Mesendoderm (in vitro differentiated cells): Measurements from ENCODE around the gene NPAS3.

ENCODE experiments used
- DNase-seq: peaks from one replicate; pipeline ENCODE4 v3.0.0; 2013
- H2AK5ac ChIP-seq: 2 replicates; pipeline ENCODE4 v1.6.1; 2013; ENCODE audit warnings: low read length, inconsistent platforms
- H2BK120ac ChIP-seq: 2 replicates; pipeline ENCODE4 v1.6.1; 2013; ENCODE audit warnings: low read depth, mild to moderate bottlenecking, low read length, moderate library complexity, mixed read lengths
- H2BK15ac ChIP-seq: replicated peaks from 2 replicates; pipeline ENCODE4 v1.6.1; 2013; ENCODE audit warnings: low read depth, mild to moderate bottlenecking, moderate library complexity
- H2BK5ac ChIP-seq: 2 replicates; pipeline ENCODE4 v1.6.1; 2013; ENCODE audit warnings: low read length, inconsistent platforms
- H3K18ac ChIP-seq: 2 replicates; pipeline ENCODE4 v1.6.1; 2013; ENCODE audit warnings: mild to moderate bottlenecking, low read length, mixed read lengths
- H3K23ac ChIP-seq: one replicate; pipeline ENCODE4 v1.6.1; 2013; ENCODE audit warnings: low read length
- H3K27ac ChIP-seq: 2 replicates; pipeline ENCODE4 v1.5.1; 2013; ENCODE audit warnings: low read depth, mild to moderate bottlenecking, inconsistent platforms, low read length, moderate library complexity
- H3K27me3 ChIP-seq: 2 replicates; pipeline ENCODE4 v1.6.1; 2013; ENCODE audit warnings: low read length, control low read depth, mild to moderate bottlenecking, inconsistent platforms; ENCODE audit not compliant: insufficient read depth, poor library complexity
- H3K36me3 ChIP-seq: 2 replicates; pipeline ENCODE4 v1.6.1; 2013; ENCODE audit warnings: low read length, inconsistent platforms; ENCODE audit not compliant: control insufficient read depth, insufficient read depth
- H3K4ac ChIP-seq: one replicate; pipeline ENCODE4 v1.6.1; 2013; ENCODE audit warnings: low read depth, mild to moderate bottlenecking, low read length, moderate library complexity
- H3K4me1 ChIP-seq: 2 replicates; pipeline ENCODE4 v1.6.1; 2013; ENCODE audit warnings: low read depth, low read length, inconsistent platforms; ENCODE audit not compliant: control insufficient read depth
- H3K4me2 ChIP-seq: 2 replicates; pipeline ENCODE4 v1.6.1; 2013; ENCODE audit warnings: low read length
- H3K4me3 ChIP-seq: 2 replicates; pipeline ENCODE4 v1.5.1; 2013; ENCODE audit warnings: mild to moderate bottlenecking, low read length
- H3K56ac ChIP-seq: one replicate; pipeline ENCODE4 v1.6.1; 2013; ENCODE audit warnings: low read length
- H3K79me1 ChIP-seq: 2 replicates; pipeline ENCODE4 v1.6.1; 2013; ENCODE audit warnings: low read length, inconsistent platforms
- H3K79me2 ChIP-seq: 2 replicates; pipeline ENCODE4 v1.6.1; 2013; ENCODE audit warnings: mild to moderate bottlenecking, low read length; ENCODE audit not compliant: control insufficient read depth, insufficient read depth
- H3K9ac ChIP-seq: 2 replicates; pipeline ENCODE4 v1.6.1; 2013; ENCODE audit warnings: low read length, inconsistent platforms
- H4K5ac ChIP-seq: one replicate; pipeline ENCODE4 v1.6.1; 2013; ENCODE audit warnings: low read length
- H4K8ac ChIP-seq: one replicate; pipeline ENCODE4 v1.6.1; 2013; ENCODE audit warnings: low read depth, mild to moderate bottlenecking, control low read depth, low read length, moderate library complexity
- WGBS: extraction: QIAGEN DNeasy Blood & Tissue Kit; methylation state at CpG from one replicate; pipeline ENCODE4 v1.1.7; 2013; ENCODE audit warnings: low lambda C conversion rate, missing lambda C conversion rate; ENCODE audit not compliant: insufficient coverage; ENCODE audit errors: extremely low coverage; 5-methylcytosine and 5-hydroxymethylcytosine counted together

Gene NPAS3

GRCh38 chr14:33622496-33622895, 683.8 kb downstream of the NPAS3 start:
- H4K8ac ChIP-seq = no peak overlapping the region
- H3K36me3 ChIP-seq = no peaks in the 10 kb centered on the region
- no CpG with 5 or more reads among the region's 3 CpGs for WGBS
- no peak overlapping the region for H3K9ac ChIP-seq
- H3K27ac ChIP-seq = no peak overlapping the region
- H4K5ac ChIP-seq = no peak overlapping the region
- no peak overlapping the region for H2BK15ac ChIP-seq
- no peak overlapping the region for H3K18ac ChIP-seq
- no peak overlapping the region for H3K4me2 ChIP-seq
- H3K23ac ChIP-seq = no peak overlapping the region
- no peak overlapping the region for H3K4ac ChIP-seq
- no peak overlapping the region for H2BK120ac ChIP-seq
- no peak overlapping the region for H2AK5ac ChIP-seq
- DNase-seq = no peak
- H3K79me2 ChIP-seq = no peaks in the 10 kb centered on the region
- peaks cover 3% of the 10 kb centered on the region for H3K4me1 ChIP-seq
- H3K56ac ChIP-seq = no peak overlapping the region
- no peaks in the 10 kb centered on the region for H3K27me3 ChIP-seq
- H2BK5ac ChIP-seq = no peak overlapping the region
- H3K4me3 ChIP-seq = no peak overlapping the region
- no peaks in the 10 kb centered on the region for H3K79me1 ChIP-seq

GRCh38 chr14:33629792-33630191, 691.1 kb downstream of the NPAS3 start:
- Histone ChIP-seq H3K27me3 (no peaks in the 10 kb centered on the region), H3K4me1 (no peaks in the 10 kb centered on the region), H3K23ac (no peak overlapping the region), H3K9ac (no peak overlapping the region), H2BK15ac (no peak overlapping the region), H3K18ac (no peak overlapping the region), H4K8ac (no peak overlapping the region), H3K4ac (no peak overlapping the region), H3K27ac (no peak overlapping the region), H3K4me2 (no peak overlapping the region), H2BK120ac (no peak overlapping the region), H2BK5ac (no peak overlapping the region), H2AK5ac (no peak overlapping the region), H3K4me3 (no peak overlapping the region), H3K79me2 (no peaks in the 10 kb centered on the region), H4K5ac (no peak overlapping the region), H3K56ac (no peak overlapping the region), H3K36me3 (no peaks in the 10 kb centered on the region), H3K79me1 (no peaks in the 10 kb centered on the region)
- DNase-seq = no peak

DNA sequence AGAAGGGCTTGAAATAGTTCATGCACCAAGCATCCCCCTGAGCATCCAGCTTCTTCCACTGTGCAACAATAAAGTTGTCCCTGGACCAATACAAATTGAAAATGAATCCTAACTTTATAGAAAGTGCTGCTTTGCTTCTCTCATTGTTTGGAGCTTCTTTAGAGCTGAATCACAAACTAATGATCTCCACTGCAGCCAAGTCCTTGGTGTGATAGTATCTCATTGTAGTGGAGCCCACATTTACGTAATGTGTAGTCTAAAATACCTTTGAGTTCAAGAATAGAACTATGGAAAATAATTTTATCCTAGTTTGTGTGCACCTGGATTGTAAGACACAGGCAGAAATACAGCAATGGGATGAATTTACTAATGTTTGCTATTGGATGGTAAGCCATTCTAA, 692.3 kb downstream of the NPAS3 start:
- H3K56ac ChIP-seq = no peak overlapping the region
- H3K79me1 ChIP-seq = no peaks in the 10 kb centered on the region

DNA sequence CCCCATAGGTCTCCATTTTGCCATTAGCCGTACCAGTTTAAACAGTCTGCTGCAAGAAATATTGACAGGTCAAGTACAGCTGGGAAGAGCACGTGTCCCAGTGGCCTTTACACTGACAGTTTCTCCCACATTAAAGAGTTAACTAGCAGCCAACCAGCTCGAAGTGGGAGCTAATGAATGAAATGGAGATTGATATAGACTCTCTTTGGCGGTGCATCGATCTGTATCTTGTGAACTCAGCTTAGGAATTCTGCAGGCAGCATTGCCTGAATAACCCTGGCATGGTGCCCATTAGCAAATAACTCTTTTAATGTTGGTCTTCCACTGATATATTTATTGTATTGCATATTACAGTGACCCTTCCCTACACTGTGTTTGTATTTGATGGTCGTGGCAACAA, 692.8 kb downstream of the NPAS3 start:
- DNase-seq = no peak
- H4K8ac ChIP-seq = no peak overlapping the region
- no peak overlapping the region for H3K18ac ChIP-seq
- H2BK120ac ChIP-seq = no peak overlapping the region
- H4K5ac ChIP-seq = no peak overlapping the region
- no peaks in the 10 kb centered on the region for H3K79me2 ChIP-seq
- no CpG with 5 or more reads among the region's 6 CpGs for WGBS
- H3K4me2 ChIP-seq = no peak overlapping the region
- H3K9ac ChIP-seq = no peak overlapping the region
- H3K23ac ChIP-seq = no peak overlapping the region
- H2AK5ac ChIP-seq = no peak overlapping the region
- no peaks in the 10 kb centered on the region for H3K36me3 ChIP-seq
- H3K4ac ChIP-seq = no peak overlapping the region
- H2BK15ac ChIP-seq = no peak overlapping the region
- no peaks in the 10 kb centered on the region for H3K27me3 ChIP-seq
- H3K79me1 ChIP-seq = no peaks in the 10 kb centered on the region
- H3K4me3 ChIP-seq = no peak overlapping the region
- no peaks in the 10 kb centered on the region for H3K4me1 ChIP-seq
- no peak overlapping the region for H2BK5ac ChIP-seq
- no peak overlapping the region for H3K56ac ChIP-seq
- H3K27ac ChIP-seq = no peak overlapping the region

More for the DNA sequence above, 692.3 kb downstream of the NPAS3 start:
- Histone ChIP-seq H3K23ac (no peak overlapping the region), H4K5ac (no peak overlapping the region), H3K9ac (no peak overlapping the region), H2AK5ac (no peak overlapping the region), H3K4me3 (no peak overlapping the region), H3K27ac (no peak overlapping the region), H3K79me2 (no peaks in the 10 kb centered on the region), H4K8ac (no peak overlapping the region), H3K36me3 (no peaks in the 10 kb centered on the region), H3K18ac (no peak overlapping the region), H3K27me3 (no peaks in the 10 kb centered on the region), H2BK15ac (no peak overlapping the region), H3K4me1 (no peaks in the 10 kb centered on the region), H2BK120ac (no peak overlapping the region), H3K4ac (no peak overlapping the region), H3K4me2 (no peak overlapping the region), H2BK5ac (no peak overlapping the region)
- no peak for DNase-seq
- WGBS = no CpG with 5 or more reads among the region's 1 CpG

DNA sequence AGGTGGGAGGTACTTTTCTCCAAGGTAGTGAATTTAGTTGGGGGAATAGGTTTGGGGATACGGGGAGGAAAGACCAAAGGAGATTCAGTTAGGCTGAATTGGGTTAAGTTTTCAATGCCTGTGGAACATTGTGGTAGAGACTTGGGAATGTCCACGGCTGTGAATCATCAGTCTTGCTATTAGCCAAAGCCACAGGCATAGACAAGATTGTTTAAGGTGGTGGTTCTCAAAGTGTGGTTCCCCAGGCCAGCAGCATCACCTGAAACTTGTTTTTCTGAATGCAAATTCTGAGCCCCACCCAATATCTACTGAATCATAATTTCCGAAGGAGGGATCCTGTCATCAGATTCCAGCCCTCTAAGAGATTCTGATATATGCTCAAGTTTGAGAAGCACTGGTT, 696.0 kb downstream of the NPAS3 start:
- Histone ChIP-seq H3K79me2 (no peaks in the 10 kb centered on the region), H2BK15ac (no peak overlapping the region), H2AK5ac (no peak overlapping the region), H3K4me3 (no peak overlapping the region), H3K36me3 (no peaks in the 10 kb centered on the region), H3K79me1 (no peaks in the 10 kb centered on the region), H2BK5ac (no peak overlapping the region), H3K4ac (no peak overlapping the region), H3K18ac (no peak overlapping the region), H3K27ac (no peak overlapping the region), H4K5ac (no peak overlapping the region), H3K9ac (no peak overlapping the region), H3K4me2 (no peak overlapping the region), H3K56ac (no peak overlapping the region), H3K27me3 (no peaks in the 10 kb centered on the region), H4K8ac (no peak overlapping the region), H3K23ac (no peak overlapping the region), H2BK120ac (no peak overlapping the region), H3K4me1 (no peaks in the 10 kb centered on the region)
- DNase-seq = no peak
- WGBS = no CpG with 5 or more reads among the region's 3 CpGs

GRCh38 chr14:33636716-33637115, 698.0 kb downstream of the NPAS3 start:
- H2BK15ac ChIP-seq = no peak overlapping the region
- no peaks in the 10 kb centered on the region for H3K36me3 ChIP-seq
- H3K27me3 ChIP-seq = no peaks in the 10 kb centered on the region
- H4K5ac ChIP-seq = no peak overlapping the region
- no CpG with 5 or more reads among the region's 4 CpGs for WGBS
- H2BK120ac ChIP-seq = no peak overlapping the region
- no peak overlapping the region for H3K4ac ChIP-seq
- H3K23ac ChIP-seq = no peak overlapping the region
- no peak overlapping the region for H3K9ac ChIP-seq
- no peak overlapping the region for H2BK5ac ChIP-seq
- H3K79me2 ChIP-seq = no peaks in the 10 kb centered on the region
- H3K56ac ChIP-seq = no peak overlapping the region
- H3K79me1 ChIP-seq = no peaks in the 10 kb centered on the region
- H3K4me2 ChIP-seq = no peak overlapping the region
- H3K18ac ChIP-seq = no peak overlapping the region
- H3K4me1 ChIP-seq = no peaks in the 10 kb centered on the region
- no peak overlapping the region for H4K8ac ChIP-seq
- no peak overlapping the region for H3K27ac ChIP-seq
- no peak overlapping the region for H3K4me3 ChIP-seq
- H2AK5ac ChIP-seq = no peak overlapping the region
- no peak for DNase-seq
